HepG2 (cell line): ENCODE results near the gene THOC5. TPM values are rescaled to one million over a fixed set of nuclear protein-coding genes. Genes with fewer than 3 reads are reported as not detected.
A peak's percentile ranks its signal among the peaks of the same experiment; 100 is the strongest.

Experiments
- CAMTA2 ChIP-seq: sonication (generic); formaldehyde crosslinking; IDR thresholded peaks from 2 replicates; pipeline ENCODE4 v1.4.0; 2020; ENCODE audit warnings: mild to moderate bottlenecking, missing genetic modification reagents, borderline replicate concordance
- DR1 ChIP-seq: sonication (generic); formaldehyde crosslinking; IDR thresholded peaks from 2 replicates; pipeline ENCODE4 v1.8.0; 2021; ENCODE audit warnings: mild to moderate bottlenecking, missing genetic modification reagents, inconsistent platforms
- IKZF1 ChIP-seq: fragments of 450-650 bp; IDR thresholded peaks from 2 replicates; pipeline ENCODE4 v1.7.1; 2016
- KDM2A ChIP-seq: sonication (generic); formaldehyde crosslinking; IDR thresholded peaks from 2 replicates; pipeline ENCODE4 v1.4.0; 2020; ENCODE audit warnings: low read depth, missing genetic modification reagents, borderline replicate concordance
- MIXL1 ChIP-seq: IDR thresholded peaks from 2 replicates; pipeline ENCODE4 v1.6.1; 2016
- PCBP1 ChIP-seq: fragments of 200-400 bp; formaldehyde crosslinking; IDR thresholded peaks from 2 replicates; pipeline ENCODE4 v1.6.1; 2017; ENCODE audit warnings: mild to moderate bottlenecking, low read depth, low read length, borderline replicate concordance
- PHF21A ChIP-seq: sonication (generic); formaldehyde crosslinking; IDR thresholded peaks from 2 replicates; pipeline ENCODE4 v1.5.0; 2020; ENCODE audit warnings: mild to moderate bottlenecking, missing genetic modification reagents
- REPIN1 ChIP-seq: sonication (generic); formaldehyde crosslinking; IDR thresholded peaks from 2 replicates; pipeline ENCODE4 v1.8.0; 2022; ENCODE audit warnings: missing genetic modification reagents, low read depth, mild to moderate bottlenecking, borderline replicate concordance
- ZNF205 ChIP-seq: IDR thresholded peaks from 2 replicates; pipeline ENCODE4 v1.6.1; 2018; ENCODE audit warnings: missing biosample characterization, missing genetic modification reagents
- ZNF782 ChIP-seq: sonication (generic); formaldehyde crosslinking; IDR thresholded peaks from 2 replicates; pipeline ENCODE4 v1.4.0; 2020; ENCODE audit warnings: missing genetic modification reagents, mild to moderate bottlenecking, borderline replicate concordance
- polyA plus RNA-seq, 8 experiments: library from polyadenylated mRNA; depleted of rRNA in 3 of 8; stranded (reverse) in 7 of 8; unstranded in 1 of 8; fragments of >200 nt; fragmentation: Illumina TruSeq in 4 of 8; extraction: Trizol in 4 of 8; gene quantifications; 2 replicates each; pipeline versions ENCODE4 v1.2.1 to v1.2.3, GENCODE V29; 2011 to 2016; ENCODE audit warnings: low read depth in 4 of 8, missing spikeins in 1 of 8, mixed read lengths in 1 of 8; ENCODE audit not compliant: insufficient read depth in 1 of 8
- total RNA-seq, 5 experiments: library from RNA; depleted of rRNA; stranded (reverse); fragments of >200 nt; fragmentation: Illumina TruSeq; extraction: Trizol; gene quantifications; 2 replicates each; pipeline ENCODE4 v1.2.3, GENCODE V29; 2016; ENCODE audit warnings: low read depth in 1 of 5
- TF ChIP-seq, protein P1 (sequence below): sonication (generic); formaldehyde crosslinking; conservative IDR thresholded peaks from 2 replicates; pipeline ENCODE4 v1.8.0; 2022; ENCODE audit warnings: mild to moderate bottlenecking, moderate library complexity, missing genetic modification reagents
- TF ChIP-seq, protein P2 (sequence below): sonication (generic); formaldehyde crosslinking; IDR thresholded peaks from 2 replicates; pipeline ENCODE4 v1.4.0; 2020; ENCODE audit warnings: missing genetic modification reagents
- TF ChIP-seq, protein P3 (sequence below): sonication (generic); formaldehyde crosslinking; IDR thresholded peaks from 2 replicates; pipeline ENCODE4 v1.4.0; 2020; ENCODE audit warnings: missing genetic modification reagents, borderline replicate concordance
- TF ChIP-seq, protein P4 (sequence below): sonication (generic); formaldehyde crosslinking; IDR thresholded peaks from 2 replicates; pipeline ENCODE4 v1.4.0; 2020; ENCODE audit warnings: missing genetic modification reagents

THOC5 gene
- total and polyA plus RNA-seq, 2 of the 13 experiments (the other 11 are each of a cell fraction or from before 2014, with no cell fraction given): 45.8 to 46.7 TPM

DNA sequence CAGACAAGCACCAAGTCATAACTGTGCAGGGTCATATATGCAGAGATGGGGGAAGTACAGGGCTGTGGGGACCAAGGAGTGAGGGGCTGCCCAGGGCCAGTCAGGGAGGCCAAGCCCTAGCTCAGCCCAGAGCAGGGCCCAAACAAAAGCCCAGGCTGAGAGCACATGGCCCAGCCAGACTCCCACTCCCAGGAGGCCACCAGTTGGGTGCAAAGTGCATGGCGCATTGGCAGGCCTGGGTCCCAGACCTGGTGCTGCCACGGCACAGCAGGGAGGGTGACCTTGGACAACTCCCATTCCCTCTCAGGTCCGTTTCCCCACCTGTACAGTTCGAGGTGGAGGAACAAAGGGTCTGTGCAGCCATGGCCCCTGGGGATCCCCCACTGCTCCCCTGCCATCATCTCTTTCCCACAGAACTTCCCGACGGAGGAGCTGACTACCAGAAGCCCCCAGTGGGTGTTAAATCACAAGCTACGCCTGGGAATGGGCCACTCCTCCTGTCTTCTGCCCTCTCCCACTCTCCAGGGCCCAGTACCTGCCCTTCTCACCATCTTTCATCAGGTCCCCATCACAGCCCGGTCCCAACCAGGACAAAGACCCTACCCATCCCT is 26.7 kb upstream of the THOC5 start (continued):
- TF ChIP-seq, protein P1, sequence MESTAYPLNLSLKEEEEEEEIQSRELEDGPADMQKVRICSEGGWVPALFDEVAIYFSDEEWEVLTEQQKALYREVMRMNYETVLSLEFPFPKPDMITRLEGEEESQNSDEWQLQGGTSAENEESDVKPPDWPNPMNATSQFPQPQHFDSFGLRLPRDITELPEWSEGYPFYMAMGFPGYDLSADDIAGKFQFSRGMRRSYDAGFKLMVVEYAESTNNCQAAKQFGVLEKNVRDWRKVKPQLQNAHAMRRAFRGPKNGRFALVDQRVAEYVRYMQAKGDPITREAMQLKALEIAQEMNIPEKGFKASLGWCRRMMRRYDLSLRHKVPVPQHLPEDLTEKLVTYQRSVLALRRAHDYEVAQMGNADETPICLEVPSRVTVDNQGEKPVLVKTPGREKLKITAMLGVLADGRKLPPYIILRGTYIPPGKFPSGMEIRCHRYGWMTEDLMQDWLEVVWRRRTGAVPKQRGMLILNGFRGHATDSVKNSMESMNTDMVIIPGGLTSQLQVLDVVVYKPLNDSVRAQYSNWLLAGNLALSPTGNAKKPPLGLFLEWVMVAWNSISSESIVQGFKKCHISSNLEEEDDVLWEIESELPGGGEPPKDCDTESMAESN: no peak; the same call in 1 of the 2 replicates
- TF ChIP-seq KDM2A (peak; percentile 41; the same call in 1 of the 2 replicates), ZNF782 (CRISPR knock-in tag) (peak; percentile 86), DR1 (CRISPR knock-in tag) (peak; percentile 84), MIXL1 (peak; percentile 20; the same call in 1 of the 2 replicates), IKZF1 (no peak), REPIN1 (CRISPR knock-in tag) (peak; percentile 73), CAMTA2 (peak; percentile 47; the same call in 1 of the 2 replicates), ZNF205 (CRISPR knock-in tag) (no peak; the same call in 1 of the 2 replicates), PHF21A (CRISPR knock-in tag) (peak; percentile 78; the same call in 1 of the 2 replicates), PCBP1 (peak; percentile 76; the same call in 1 of the 2 replicates)
- TF ChIP-seq, protein P2, sequence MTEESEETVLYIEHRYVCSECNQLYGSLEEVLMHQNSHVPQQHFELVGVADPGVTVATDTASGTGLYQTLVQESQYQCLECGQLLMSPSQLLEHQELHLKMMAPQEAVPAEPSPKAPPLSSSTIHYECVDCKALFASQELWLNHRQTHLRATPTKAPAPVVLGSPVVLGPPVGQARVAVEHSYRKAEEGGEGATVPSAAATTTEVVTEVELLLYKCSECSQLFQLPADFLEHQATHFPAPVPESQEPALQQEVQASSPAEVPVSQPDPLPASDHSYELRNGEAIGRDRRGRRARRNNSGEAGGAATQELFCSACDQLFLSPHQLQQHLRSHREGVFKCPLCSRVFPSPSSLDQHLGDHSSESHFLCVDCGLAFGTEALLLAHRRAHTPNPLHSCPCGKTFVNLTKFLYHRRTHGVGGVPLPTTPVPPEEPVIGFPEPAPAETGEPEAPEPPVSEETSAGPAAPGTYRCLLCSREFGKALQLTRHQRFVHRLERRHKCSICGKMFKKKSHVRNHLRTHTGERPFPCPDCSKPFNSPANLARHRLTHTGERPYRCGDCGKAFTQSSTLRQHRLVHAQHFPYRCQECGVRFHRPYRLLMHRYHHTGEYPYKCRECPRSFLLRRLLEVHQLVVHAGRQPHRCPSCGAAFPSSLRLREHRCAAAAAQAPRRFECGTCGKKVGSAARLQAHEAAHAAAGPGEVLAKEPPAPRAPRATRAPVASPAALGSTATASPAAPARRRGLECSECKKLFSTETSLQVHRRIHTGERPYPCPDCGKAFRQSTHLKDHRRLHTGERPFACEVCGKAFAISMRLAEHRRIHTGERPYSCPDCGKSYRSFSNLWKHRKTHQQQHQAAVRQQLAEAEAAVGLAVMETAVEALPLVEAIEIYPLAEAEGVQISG (CRISPR knock-in tag): peak; percentile 85
- TF ChIP-seq, protein P3, sequence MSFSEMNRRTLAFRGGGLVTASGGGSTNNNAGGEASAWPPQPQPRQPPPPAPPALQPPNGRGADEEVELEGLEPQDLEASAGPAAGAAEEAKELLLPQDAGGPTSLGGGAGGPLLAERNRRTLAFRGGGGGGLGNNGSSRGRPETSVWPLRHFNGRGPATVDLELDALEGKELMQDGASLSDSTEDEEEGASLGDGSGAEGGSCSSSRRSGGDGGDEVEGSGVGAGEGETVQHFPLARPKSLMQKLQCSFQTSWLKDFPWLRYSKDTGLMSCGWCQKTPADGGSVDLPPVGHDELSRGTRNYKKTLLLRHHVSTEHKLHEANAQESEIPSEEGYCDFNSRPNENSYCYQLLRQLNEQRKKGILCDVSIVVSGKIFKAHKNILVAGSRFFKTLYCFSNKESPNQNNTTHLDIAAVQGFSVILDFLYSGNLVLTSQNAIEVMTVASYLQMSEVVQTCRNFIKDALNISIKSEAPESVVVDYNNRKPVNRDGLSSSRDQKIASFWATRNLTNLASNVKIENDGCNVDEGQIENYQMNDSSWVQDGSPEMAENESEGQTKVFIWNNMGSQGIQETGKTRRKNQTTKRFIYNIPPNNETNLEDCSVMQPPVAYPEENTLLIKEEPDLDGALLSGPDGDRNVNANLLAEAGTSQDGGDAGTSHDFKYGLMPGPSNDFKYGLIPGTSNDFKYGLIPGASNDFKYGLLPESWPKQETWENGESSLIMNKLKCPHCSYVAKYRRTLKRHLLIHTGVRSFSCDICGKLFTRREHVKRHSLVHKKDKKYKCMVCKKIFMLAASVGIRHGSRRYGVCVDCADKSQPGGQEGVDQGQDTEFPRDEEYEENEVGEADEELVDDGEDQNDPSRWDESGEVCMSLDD (CRISPR knock-in tag): peak; percentile 68; the same call in 1 of the 2 replicates
- TF ChIP-seq, protein P4, sequence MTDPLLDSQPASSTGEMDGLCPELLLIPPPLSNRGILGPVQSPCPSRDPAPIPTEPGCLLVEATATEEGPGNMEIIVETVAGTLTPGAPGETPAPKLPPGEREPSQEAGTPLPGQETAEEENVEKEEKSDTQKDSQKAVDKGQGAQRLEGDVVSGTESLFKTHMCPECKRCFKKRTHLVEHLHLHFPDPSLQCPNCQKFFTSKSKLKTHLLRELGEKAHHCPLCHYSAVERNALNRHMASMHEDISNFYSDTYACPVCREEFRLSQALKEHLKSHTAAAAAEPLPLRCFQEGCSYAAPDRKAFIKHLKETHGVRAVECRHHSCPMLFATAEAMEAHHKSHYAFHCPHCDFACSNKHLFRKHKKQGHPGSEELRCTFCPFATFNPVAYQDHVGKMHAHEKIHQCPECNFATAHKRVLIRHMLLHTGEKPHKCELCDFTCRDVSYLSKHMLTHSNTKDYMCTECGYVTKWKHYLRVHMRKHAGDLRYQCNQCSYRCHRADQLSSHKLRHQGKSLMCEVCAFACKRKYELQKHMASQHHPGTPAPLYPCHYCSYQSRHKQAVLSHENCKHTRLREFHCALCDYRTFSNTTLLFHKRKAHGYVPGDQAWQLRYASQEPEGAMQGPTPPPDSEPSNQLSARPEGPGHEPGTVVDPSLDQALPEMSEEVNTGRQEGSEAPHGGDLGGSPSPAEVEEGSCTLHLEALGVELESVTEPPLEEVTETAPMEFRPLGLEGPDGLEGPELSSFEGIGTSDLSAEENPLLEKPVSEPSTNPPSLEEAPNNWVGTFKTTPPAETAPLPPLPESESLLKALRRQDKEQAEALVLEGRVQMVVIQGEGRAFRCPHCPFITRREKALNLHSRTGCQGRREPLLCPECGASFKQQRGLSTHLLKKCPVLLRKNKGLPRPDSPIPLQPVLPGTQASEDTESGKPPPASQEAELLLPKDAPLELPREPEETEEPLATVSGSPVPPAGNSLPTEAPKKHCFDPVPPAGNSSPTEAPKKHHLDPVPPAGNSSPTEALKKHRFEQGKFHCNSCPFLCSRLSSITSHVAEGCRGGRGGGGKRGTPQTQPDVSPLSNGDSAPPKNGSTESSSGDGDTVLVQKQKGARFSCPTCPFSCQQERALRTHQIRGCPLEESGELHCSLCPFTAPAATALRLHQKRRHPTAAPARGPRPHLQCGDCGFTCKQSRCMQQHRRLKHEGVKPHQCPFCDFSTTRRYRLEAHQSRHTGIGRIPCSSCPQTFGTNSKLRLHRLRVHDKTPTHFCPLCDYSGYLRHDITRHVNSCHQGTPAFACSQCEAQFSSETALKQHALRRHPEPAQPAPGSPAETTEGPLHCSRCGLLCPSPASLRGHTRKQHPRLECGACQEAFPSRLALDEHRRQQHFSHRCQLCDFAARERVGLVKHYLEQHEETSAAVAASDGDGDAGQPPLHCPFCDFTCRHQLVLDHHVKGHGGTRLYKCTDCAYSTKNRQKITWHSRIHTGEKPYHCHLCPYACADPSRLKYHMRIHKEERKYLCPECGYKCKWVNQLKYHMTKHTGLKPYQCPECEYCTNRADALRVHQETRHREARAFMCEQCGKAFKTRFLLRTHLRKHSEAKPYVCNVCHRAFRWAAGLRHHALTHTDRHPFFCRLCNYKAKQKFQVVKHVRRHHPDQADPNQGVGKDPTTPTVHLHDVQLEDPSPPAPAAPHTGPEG: no peak
